Left ventricle myocardium inferior (tissue), 1 donor: ENCODE results near the gene ARHGEF12. TPM values are rescaled to one million over a fixed set of nuclear protein-coding genes. Genes with fewer than 3 reads are reported as not detected.

Source experiments
- DNase-seq: peaks from one replicate; pipeline ENCODE4 v3.0.0-alpha.2; 2020
- H3K27ac ChIP-seq: fragments of 200-600 bp; replicated peaks from 2 replicates; pipeline ENCODE4 v1.8.0; 2021
- H3K27me3 ChIP-seq: fragments of 200-600 bp; 2 replicates; pipeline ENCODE4 v1.8.0; 2021; ENCODE audit warnings: low read depth
- H3K36me3 ChIP-seq: fragments of 200-600 bp; 2 replicates; pipeline ENCODE4 v1.8.0; 2021
- H3K4me1 ChIP-seq: fragments of 200-600 bp; 2 replicates; pipeline ENCODE4 v1.8.0; 2021
- H3K4me3 ChIP-seq: fragments of 200-600 bp; 2 replicates; pipeline ENCODE4 v1.8.0; 2021; ENCODE audit warnings: mild to moderate bottlenecking, moderate library complexity
- H3K9me3 ChIP-seq: fragments of 200-600 bp; replicated peaks from 2 replicates; pipeline ENCODE4 v1.8.0; 2021
- CTCF ChIP-seq: fragments of 200-600 bp; IDR thresholded peaks from 2 replicates; pipeline ENCODE4 v1.8.0; 2021; ENCODE audit warnings: antibody characterized with exemption, mild to moderate bottlenecking, borderline replicate concordance
- intact Hi-C: fragments of 100-400 bp; cut with micrococcal nuclease; formaldehyde crosslinking; loops from one replicate; pipeline ENCODE4 v1.11.0; 2022
- total RNA-seq: library from RNA; stranded (reverse); fragmentation: NEBNext Ultra II Directional; extraction: Animal tissue kit (Norgen Biotek cat#: 25700); gene quantifications from one replicate; pipeline ENCODE4 v1.2.1, GENCODE V29; 2021
- donor health status: DM: no; HTN: yes; CAD: no; lungs with severe emphysema.

The ARHGEF12 gene
- total RNA-seq, 1 donor from 2014 or later = 92.9 TPM

GRCh38 chr11:120441592-120441991 lies 105.4 kb downstream of the ARHGEF12 start:
- no peaks in the 10 kb centered on the region for H3K4me1 ChIP-seq
- no peaks in the 10 kb centered on the region for H3K9me3 ChIP-seq
- no peaks in the 10 kb centered on the region for H3K27me3 ChIP-seq
- no peak for DNase-seq
- H3K27ac ChIP-seq = no peak overlapping the region
- no peak overlapping the region for H3K4me3 ChIP-seq
- no peak for TF ChIP-seq CTCF
- H3K36me3 ChIP-seq = peaks cover 84% of the 10 kb centered on the region
- intact Hi-C loops = loop anchor here (5.0 kb wide), 1 partner anchor 36 kb away; no protein-coding TSS in a partner anchor

GRCh38 chr11:120442031-120442430 lies 105.8 kb downstream of the ARHGEF12 start:
- Histone ChIP-seq H3K9me3 (no peaks in the 10 kb centered on the region), H3K4me3 (no peak overlapping the region), H3K27me3 (no peaks in the 10 kb centered on the region), H3K4me1 (no peaks in the 10 kb centered on the region), H3K36me3 (peaks cover 87% of the 10 kb centered on the region), H3K27ac (no peak overlapping the region)
- no peak for DNase-seq
- intact Hi-C loops = loop anchor here (5.0 kb wide), 1 partner anchor 35 kb away; no protein-coding TSS in a partner anchor
- TF ChIP-seq CTCF = no peak

- TF ChIP-seq CTCF = no peak
- Histone ChIP-seq H3K36me3 (peaks cover 100% of the 10 kb centered on the region), H3K27me3 (no peaks in the 10 kb centered on the region), H3K4me1 (no peaks in the 10 kb centered on the region), H3K27ac (no peak overlapping the region), H3K4me3 (no peak overlapping the region), H3K9me3 (no peaks in the 10 kb centered on the region)
- intact Hi-C loops = no loop called here
- DNase-seq = no peak
Observed at GRCh38 chr11:120446802-120447201, 110.6 kb downstream of the ARHGEF12 start.

- Histone ChIP-seq H3K4me1 (no peaks in the 10 kb centered on the region), H3K9me3 (no peaks in the 10 kb centered on the region), H3K36me3 (peaks cover 100% of the 10 kb centered on the region), H3K27me3 (no peaks in the 10 kb centered on the region), H3K4me3 (no peak overlapping the region), H3K27ac (no peak overlapping the region)
- DNase-seq = no peak
- no peak for TF ChIP-seq CTCF
- intact Hi-C loops = no loop called here
Observed at GRCh38 chr11:120448240-120448639, 112.0 kb downstream of the ARHGEF12 start.

- no peak overlapping the region for H3K4me3 ChIP-seq
- no peak for DNase-seq
Observed at GRCh38 chr11:120455487-120455886, 119.3 kb downstream of the ARHGEF12 start.

More at GRCh38 chr11:120455487-120455886, 119.3 kb downstream of the ARHGEF12 start:
- no peak overlapping the region for H3K27ac ChIP-seq
- TF ChIP-seq CTCF = no peak
- peaks cover 100% of the 10 kb centered on the region for H3K36me3 ChIP-seq
- intact Hi-C loops = no loop called here
- H3K27me3 ChIP-seq = no peaks in the 10 kb centered on the region
- peaks cover 12% of the 10 kb centered on the region for H3K4me1 ChIP-seq
- H3K9me3 ChIP-seq = no peaks in the 10 kb centered on the region
